GM19397 (cell line): Measurements from ENCODE around the gene ADCY2.
"Not testable (repeated sequence)": the region's sequence is repeated elsewhere in the genome, so short reads cannot be mapped to it uniquely, and the experiment has no call there.

Source experiments
- ATAC-seq: cut with Tn5 transposase; IDR thresholded peaks from one replicate; pipeline ENCODE4 v1.9.1; 2021; ENCODE audit warnings: mild to moderate bottlenecking, moderate library complexity; ENCODE audit not compliant: unreplicated experiment

Gene ADCY2

GRCh38 chr5:7395432-7395946 lies 449 bp upstream of the ADCY2 start:
- ATAC-seq, result no peak

DNA sequence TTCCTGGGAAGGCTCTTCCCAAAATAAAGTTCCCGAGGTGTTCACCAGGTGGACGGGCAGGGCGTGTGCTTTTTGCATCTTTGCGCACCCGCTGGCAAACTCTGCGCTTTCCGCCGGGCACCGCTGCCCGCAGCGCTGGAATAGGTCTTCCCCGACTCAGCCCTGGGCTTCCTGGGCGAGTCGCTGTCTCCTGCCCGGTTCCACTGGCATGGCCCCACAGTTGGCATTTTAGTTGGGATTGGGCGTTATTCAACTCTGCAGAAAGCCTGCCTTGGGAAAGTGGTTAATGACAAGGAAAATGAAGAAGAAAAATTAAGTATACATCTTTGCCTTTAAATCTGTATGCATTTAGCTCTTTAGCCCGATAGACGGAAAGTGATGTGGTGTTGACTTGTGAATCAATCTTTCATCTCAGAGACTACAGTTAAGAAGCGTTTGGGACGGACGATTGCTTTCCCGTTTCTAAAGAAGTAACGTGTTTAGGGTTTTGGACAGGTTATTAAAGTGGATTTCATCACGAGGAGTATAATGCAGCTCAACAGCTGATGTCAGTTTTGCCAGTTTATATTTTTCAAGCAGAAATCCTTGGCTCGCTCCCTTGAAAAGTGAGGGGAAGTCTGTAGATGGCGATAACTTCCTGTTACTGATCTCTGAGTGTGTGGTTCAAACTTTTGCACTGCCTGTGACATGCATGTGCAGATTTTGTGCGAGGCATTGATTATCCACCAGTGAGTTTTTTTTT lies 946 bp downstream of the ADCY2 start:
- ATAC-seq, result no peak

GRCh38 chr5:7397937-7398336 lies 2.0 kb downstream of the ADCY2 start:
- no peak for ATAC-seq

GRCh38 chr5:7398596-7399280 lies 2.8 kb downstream of the ADCY2 start:
- no peak for ATAC-seq

DNA sequence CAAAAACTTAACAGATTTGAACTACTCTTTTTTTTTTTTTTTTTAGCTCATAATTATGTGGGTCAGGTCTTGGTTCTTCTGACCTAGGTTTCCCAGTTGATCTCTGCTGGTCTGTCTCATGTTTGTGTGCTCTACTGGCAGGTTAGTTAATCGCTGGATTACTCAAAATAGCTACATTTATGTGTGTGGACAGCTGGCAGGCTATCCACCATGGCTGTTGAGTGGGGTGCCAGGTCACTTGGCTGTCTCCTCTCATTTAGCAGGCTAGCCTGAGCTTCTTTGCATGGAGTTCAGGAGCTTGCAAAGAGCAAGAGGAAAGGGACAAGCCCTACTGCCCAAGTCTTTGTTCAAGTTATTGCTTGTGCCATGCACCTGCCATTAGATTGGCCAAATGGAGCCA lies 9.3 kb downstream of the ADCY2 start:
- no peak for ATAC-seq

DNA sequence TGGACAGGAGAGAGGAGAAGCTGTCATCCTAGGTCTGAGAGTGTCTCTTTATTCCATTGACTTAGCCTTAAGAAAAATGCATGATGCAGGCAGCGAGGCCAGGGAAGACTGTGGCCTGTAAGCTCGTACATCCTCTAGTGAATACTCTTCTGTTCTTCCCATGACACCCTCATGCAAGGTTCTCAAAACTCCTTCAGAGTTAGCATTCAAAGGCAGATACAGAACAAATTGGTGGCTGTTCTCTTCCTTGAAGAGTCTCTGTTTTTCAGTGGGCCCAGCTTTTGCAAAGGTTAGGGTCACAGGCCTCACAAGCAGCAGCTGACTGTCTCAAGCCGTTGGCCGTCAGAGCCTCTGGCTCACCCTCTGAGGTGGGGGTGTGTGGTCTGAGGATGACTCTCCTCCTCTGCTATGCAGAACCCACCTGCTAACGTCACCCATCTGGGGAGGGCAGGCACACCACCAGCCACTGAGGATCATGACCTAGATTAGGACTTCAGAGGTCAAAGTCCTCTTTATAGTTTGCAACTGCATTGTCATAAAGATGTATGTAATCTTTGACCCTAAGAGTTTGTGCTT lies 15.1 kb downstream of the ADCY2 start:
- no peak for ATAC-seq

DNA sequence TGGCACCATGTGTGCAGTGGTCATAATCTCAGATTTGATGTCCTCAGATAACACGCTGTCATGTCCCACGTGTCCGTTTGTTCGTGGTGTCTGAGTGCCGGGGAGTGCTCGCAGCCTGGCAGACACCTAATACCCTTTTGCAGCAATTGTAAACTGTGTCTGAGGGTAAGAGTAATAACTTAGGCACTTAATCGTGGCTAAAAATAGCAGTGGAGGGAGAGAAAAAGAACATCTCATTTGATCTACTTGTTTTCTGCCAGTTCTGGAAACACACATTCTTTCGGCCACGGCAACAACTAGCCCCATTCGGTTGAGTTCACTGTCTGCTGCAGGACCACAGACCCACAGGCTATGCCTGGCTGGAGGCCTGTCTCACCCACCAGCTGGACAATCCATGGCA lies 16.5 kb downstream of the ADCY2 start:
- no peak for ATAC-seq

GRCh38 chr5:7415123-7415522 lies 19.2 kb downstream of the ADCY2 start:
- no peak for ATAC-seq

- ATAC-seq, result no peak
Measured at GRCh38 chr5:7415587-7416535, 19.9 kb downstream of the ADCY2 start.

DNA sequence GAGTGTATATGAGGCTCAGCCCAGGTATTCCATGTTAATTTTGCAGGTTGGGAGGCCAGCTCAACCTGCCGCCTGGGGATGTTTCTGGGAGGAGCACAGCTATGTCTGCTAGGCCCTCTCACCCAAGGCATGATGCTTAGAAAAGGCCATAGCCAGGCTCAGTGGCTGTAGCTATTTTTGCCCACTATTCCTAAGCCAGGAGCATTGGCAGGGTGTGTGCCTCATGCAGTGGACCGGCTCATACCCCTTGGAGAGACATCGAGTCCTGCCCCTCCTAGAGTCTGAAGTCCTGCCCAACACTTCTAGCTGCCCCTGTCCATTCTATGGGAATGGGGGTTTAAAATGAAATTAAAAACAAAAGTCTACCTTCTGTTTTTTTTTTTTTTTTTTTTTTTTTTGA lies 22.3 kb downstream of the ADCY2 start:
- ATAC-seq, result no peak

GRCh38 chr5:7419367-7419766 lies 23.4 kb downstream of the ADCY2 start:
- no peak for ATAC-seq

- no peak for ATAC-seq
Measured at GRCh38 chr5:7419846-7420245, 23.9 kb downstream of the ADCY2 start.

DNA sequence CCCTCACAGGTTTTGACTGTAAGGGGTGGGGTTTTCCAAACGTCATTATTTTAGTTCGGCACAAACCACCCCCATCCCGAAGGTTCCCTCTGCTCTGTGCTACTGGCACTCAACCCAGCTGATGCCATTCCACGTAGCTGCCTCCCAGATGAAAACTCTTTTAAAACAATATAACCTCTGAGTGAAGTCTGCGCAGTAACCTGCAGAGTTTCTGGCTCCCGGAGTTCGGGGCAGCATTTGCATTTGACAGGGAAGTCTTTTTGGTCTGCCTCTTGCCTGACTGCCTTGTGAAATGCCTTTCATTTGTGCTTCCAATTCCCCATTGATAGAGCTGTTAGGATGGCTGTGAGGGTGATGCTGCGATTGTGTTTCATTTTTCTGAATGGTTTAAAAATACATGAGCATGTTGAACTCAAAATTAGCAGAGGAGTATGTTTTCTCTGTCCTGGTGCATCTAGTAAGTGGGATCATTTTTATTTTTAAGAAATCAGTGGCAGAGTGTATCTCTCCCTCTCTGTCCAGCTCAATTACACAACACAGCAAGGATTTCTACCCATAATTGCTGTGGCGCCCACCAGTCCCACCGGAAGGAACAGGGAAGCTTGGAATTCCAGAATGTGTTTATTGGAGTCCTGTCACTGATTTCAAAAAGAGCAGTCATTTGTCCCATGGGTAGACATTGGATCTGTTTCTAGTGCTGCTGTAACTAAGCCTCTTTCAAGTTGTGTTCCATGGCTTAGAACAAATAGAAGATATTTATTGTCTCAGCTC lies 24.8 kb downstream of the ADCY2 start:
- ATAC-seq, result no peak

DNA sequence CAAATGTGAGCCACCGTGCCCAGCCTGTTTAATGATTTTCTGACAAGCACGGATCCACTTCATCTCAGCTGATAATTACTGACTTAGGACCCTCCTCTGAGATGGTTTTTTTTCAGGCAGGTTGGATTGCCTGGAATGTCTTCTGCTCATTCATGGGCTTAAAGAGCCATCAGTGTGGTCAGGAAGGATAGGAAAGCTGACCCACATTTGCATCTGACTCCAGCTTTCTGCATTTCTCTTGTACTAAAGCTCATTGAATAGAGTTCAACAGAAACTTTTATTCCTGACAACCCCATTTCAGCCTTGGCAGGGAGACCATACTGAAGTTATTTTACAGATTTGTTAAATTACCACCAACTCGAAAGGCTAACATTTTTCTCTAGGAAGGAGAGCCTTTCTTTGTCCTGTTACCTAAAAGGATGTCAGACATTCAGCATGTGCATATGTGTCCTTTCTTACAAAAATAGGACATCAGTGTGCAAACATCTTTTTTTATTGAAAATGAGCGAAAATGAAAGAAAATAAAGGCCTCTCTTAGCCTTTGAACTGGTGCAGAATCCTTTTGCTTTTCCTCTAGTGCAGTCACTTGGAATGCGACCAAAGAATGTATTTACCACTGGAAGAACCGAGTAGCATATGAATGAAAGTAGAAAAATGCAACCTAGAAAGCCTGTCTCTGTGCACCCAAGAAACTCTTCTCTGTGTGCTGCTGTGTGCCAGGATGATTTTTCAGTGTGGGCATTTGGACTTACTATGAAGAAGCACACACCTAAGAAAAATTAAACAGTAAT lies 26.6 kb downstream of the ADCY2 start:
- ATAC-seq, result no peak

DNA sequence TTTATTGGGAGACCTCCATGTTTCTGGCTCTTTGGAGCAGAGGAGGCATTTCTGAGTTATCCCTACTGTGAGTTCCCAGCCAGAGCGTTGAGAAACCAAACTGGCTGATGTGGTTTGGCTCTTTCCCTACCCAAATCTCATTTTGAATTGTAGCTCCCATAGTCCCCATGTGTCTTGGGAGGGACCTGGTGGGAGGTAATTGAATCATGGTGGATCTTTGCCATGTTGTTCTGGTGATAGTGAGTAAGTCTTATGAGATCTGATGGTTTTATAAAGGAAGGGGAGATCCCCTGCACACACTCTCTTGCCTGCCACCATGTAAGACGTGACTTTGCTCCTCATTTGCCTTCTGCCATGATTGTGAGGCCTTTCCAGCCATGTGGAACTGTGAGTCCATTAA lies 27.3 kb downstream of the ADCY2 start:
- ATAC-seq, result not testable (repeated sequence)

GRCh38 chr5:7425830-7426229 lies 29.9 kb downstream of the ADCY2 start:
- ATAC-seq, result no peak

DNA sequence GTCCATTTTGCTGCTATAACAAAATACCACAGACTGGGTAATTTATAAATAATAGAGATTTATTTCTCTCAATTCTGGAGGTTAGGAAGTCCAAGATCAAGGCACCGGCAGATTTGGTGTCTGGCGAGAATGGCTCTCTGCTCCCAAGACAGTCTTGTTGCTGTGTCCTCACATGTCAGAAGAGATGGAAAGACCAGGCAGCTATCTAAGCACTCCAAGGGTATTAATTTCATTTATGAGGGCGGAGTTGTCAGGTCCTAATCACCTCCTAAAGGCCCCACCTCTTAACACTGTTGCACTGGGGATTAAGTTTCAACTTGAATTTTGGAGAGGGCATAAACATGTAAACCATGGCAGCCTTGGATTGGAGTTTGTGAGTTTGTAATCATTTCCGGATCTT lies 30.3 kb downstream of the ADCY2 start:
- ATAC-seq, result no peak

DNA sequence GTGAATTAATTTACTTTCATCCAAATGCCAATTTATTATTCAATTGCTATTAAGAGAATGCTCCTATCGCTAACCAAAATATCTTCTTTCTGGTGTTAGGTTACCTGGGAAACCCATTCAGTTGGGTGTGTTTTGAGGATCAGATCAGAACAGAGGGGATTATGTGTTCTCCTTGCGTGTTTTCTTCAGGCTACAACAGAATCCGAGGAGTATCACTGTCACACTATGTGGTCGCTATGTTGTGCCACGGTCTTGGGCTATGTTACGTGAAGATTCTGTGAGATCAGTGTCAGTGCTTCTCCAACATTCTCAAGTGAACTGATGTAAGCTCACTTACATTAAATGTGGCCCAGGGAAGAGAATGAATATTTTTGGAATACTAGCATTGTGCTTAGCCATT lies 39.0 kb downstream of the ADCY2 start:
- ATAC-seq, result no peak

- no peak for ATAC-seq
Measured at GRCh38 chr5:7435503-7435902, 39.6 kb downstream of the ADCY2 start.
